DMS 273 treated with DMSO at 0.1 percent for 48 hours (cell line): ENCODE results near the gene UBE2C.

Source experiments
- DNase-seq: peaks from one replicate; lab custom pipeline; 2025; lab: John Stamatoyannopoulos, UW

Gene UBE2C

DNA sequence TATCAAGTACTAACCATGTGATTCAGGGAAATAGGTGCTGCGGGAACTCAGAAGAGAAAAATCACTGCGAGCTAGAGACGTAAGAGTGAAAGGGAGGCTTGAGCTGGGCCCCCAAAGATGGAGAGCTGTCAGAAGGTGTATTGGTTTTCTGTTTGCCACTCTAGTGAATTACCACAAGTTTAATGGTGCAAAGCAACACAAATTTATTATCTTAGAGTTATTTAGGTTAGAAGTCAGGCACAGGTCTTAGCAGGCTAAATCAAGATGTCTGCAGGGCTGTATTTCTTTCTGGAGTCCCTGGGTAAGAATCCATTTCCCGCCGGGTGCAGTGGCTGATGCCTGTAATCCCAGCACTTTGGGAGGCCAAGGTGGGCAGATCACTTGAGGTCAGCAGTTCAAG lies 47.5 kb downstream of the UBE2C start:
- DNase-seq = no peak

DNA sequence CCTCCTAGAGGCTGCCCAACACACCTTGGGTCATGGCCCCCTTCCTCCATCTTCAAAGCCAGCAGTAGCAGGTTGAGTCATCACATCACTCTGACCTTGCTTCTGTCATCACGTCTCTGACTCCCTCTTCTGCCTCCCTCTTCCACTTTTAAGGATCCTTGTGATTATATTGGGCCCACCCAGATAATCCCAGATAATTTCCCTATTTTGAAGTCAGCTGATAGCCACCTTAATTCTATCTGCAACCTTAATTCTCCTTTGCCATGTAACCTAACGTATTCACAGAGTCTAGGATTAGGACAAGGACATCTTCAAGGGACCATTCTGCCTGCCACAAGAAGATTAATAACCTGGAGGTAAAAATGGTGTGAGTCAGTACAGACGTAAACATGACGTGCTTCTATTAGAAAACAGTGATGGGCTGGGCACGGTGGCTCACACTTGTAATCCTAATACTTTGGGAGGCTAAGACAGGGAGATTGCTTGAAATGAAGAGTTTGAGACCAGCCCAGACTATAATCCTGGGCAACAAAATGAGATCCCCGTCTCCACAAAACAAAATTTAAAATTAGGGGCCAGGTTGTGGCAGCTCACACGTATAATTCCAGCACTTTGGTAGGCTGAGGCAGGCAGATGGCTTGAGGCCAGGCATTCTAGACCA lies 48.2 kb downstream of the UBE2C start:
- DNase-seq = no peak

DNA sequence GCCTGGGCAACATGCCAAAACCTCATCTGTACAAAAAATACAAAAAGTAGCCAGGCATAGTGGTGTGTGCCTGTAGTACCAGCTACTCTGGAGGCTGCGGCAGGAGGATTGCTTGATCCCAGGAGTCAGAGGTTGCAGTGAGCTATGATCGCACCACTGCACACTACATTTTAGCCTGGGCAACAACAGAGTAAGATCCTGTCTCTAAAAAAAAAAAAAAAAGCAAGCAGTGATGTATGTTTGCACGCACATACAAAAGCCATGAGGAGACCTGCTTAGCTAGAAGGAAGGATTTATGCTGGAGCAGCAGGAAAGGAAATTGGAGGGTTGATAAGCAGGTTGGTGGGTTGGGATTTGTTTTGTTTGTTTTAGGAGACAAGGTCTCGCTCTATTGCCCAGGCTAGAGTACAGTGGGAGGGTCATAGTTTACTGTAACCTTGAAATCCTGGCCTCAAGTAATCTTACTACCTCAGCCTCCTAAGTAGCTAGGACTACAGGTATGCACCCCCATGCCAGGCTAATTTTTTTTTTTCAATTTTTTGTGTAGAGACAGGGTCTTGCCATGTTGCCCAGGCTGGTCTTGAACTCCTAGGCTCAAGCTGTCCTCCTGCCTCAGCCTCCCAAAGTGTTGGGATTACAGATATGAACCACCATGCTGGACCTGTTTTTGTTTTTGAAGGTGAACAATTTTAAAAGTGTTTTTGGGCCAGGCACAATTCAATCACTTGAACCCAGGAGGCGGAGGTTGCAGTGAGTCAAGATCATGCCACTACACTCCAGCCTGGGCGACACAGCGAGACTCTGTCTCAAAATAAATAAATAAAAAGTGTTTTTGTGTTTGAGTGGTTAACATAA lies 49.0 kb downstream of the UBE2C start:
- DNase-seq = no peak

DNA sequence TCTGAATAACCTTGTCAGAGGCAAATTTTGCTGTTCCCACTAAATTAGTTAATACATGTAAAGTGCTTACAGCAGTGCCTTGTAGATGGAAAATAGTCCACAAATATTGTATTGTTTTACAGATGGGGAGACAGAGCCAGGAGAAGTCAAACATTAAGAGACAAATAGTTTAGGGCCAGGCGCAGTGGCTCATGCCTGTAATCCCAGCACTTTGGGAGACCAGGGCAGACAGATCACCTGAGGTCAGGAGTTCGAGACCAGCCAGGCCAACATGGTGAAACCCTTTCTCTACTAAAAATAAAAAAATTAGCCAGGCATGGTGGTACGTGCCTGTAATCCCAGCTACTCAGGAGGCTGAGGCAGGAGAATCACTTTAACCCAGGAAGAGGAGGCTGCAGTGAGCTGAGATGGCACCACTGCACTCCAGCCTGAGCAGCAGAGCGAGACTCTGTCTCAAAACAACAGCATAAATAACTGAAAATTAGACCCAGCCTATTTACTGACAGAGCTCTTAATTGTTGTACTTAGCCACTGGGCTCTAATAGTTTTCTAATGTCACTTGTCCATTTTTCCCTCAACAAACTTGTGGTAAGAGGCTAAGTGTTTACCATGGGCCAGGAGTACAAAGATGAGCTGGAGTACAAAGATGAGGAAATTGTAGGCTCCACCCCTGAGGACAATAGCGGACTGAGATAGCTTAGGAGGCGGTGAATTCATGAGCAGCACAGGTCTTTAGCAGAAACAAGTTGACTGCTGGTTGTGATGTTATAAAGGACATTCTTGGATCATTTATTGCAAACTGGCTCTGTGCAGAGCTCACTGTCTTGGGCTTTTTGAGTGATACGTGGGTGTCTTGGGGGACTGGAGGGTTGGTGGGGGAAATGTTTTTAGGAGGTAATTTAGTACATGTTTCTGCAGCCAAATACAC lies 51.4 kb downstream of the UBE2C start:
- no peak for DNase-seq

DNA sequence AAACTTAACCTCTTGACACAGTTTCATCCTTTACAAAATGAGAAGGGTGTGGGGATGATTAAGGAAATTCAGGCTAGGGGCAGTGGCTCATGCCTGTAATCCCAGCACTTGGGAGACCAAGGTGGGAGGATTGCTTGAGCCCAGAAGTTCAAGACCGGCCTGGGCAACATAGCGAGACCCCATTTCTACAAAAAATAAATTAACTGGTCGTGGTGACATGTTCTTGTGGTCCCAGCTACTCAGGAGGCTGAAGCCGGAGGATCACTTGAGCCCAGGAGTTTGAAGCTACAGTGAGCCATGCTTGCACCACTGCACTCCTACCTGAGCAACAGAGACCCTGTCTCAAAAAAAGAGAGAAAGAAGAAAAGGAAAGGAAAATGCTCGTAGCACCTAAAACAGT lies 54.0 kb downstream of the UBE2C start:
- no peak for DNase-seq
